H1 (cell line): ENCODE measurements around the gene IL36RN. TPM values are rescaled to one million over a fixed set of nuclear protein-coding genes. Genes with fewer than 3 reads are reported as not detected.

Source experiments
- CTCF ChIA-PET: fragments of 300-600 bp; sonication (Branson Sonifier 250); formaldehyde crosslinking; loops from one replicate; lab custom pipeline; 2021; ENCODE audit not compliant: partially characterized antibody; lab: Charles Lee
- POLR2A ChIA-PET: fragments of 300-600 bp; sonication (Branson Sonifier 250); formaldehyde crosslinking; loops from one replicate; lab custom pipeline; 2021; ENCODE audit warnings: inconsistent platforms; ENCODE audit not compliant: partially characterized antibody; lab: Charles Lee
- DNase-seq, 2 experiments: peaks; one replicate each; pipeline versions ENCODE4 v3.0.0 to v3.0.0-alpha.2; 2010 to 2022; ENCODE audit warnings: low spot score in 2 of 2, low read depth in 1 of 2, mixed read lengths in 1 of 2
- FAIRE-seq: peaks from 2 replicates; lab custom pipeline; 2011; peaks lifted over from hg19 to GRCh38; lab: Jason Lieb, UNC
- H2AFZ ChIP-seq: 2 replicates; pipeline ENCODE4 v1.8.1; 2012; ENCODE audit warnings: low read length, inconsistent platforms
- H2AK5ac ChIP-seq: 2 replicates; pipeline ENCODE4 v1.6.1; 2013; ENCODE audit warnings: low read depth, low read length
- H2BK120ac ChIP-seq: replicated peaks from 2 replicates; pipeline ENCODE3; 2013; ENCODE audit warnings: low read depth, low read length, inconsistent platforms
- H2BK12ac ChIP-seq: 2 replicates; pipeline ENCODE4 v1.6.1; 2013; ENCODE audit warnings: low read depth, low read length
- H2BK15ac ChIP-seq: 2 replicates; pipeline ENCODE4 v1.6.1; 2013; ENCODE audit warnings: low read length
- H2BK20ac ChIP-seq: 2 replicates; pipeline ENCODE4 v1.6.1; 2013; ENCODE audit warnings: low read length
- H2BK5ac ChIP-seq: 2 replicates; pipeline ENCODE4 v1.6.1; 2013; ENCODE audit warnings: low read depth, low read length
- H3K14ac ChIP-seq: 2 replicates; pipeline ENCODE4 v1.6.1; 2013; ENCODE audit warnings: inconsistent platforms; ENCODE audit not compliant: insufficient read length
- H3K18ac ChIP-seq: 2 replicates; pipeline ENCODE4 v1.6.1; 2013; ENCODE audit warnings: low read length; ENCODE audit errors: extremely low read depth
- H3K23ac ChIP-seq: 2 replicates; pipeline ENCODE4 v1.6.1; 2013; ENCODE audit warnings: inconsistent platforms; ENCODE audit not compliant: insufficient read length
- H3K23me2 ChIP-seq: 2 replicates; pipeline ENCODE4 v1.6.1; 2013; ENCODE audit warnings: low read depth, low read length
- H3K27ac ChIP-seq: 2 replicates; pipeline ENCODE4 v1.6.1; 2011; ENCODE audit warnings: low read depth, low read length, inconsistent platforms
- H3K27me3 ChIP-seq, 4 experiments: replicated peaks in 1 of 4; 1 replicate in 1 of 4; 2 replicates in 3 of 4; pipeline versions ENCODE4 v1.6.1 to v1.8.1; 2011 to 2013; ENCODE audit warnings: low read length in 3 of 4, mild to moderate bottlenecking in 3 of 4, inconsistent platforms in 2 of 4, mixed read lengths in 2 of 4, moderate library complexity in 1 of 4; ENCODE audit not compliant: control insufficient read depth in 3 of 4, insufficient read depth in 3 of 4; ENCODE audit errors: extremely low read depth in 1 of 4
- H3K36me3 ChIP-seq, 4 experiments: 2 replicates each; pipeline versions ENCODE4 v1.6.1 to v1.8.1; 2011 to 2013; ENCODE audit warnings: mild to moderate bottlenecking in 4 of 4, low read length in 3 of 4, moderate library complexity in 2 of 4, control low read depth in 1 of 4, inconsistent platforms in 1 of 4; ENCODE audit not compliant: insufficient read depth in 4 of 4, control insufficient read depth in 2 of 4
- H3K4ac ChIP-seq: replicated peaks from 2 replicates; pipeline ENCODE3; 2013; ENCODE audit warnings: low read length, low read depth, mixed read lengths, inconsistent platforms; ENCODE audit not compliant: insufficient read length
- H3K4me1 ChIP-seq, 4 experiments: replicated peaks in 1 of 4; 1 replicate in 1 of 4; 2 replicates in 3 of 4; pipeline versions ENCODE4 v1.6.1 to v1.8.1; 2011 to 2013; ENCODE audit warnings: low read length in 3 of 4, inconsistent platforms in 2 of 4, mixed read lengths in 1 of 4; ENCODE audit not compliant: insufficient read depth in 4 of 4, control insufficient read depth in 3 of 4
- H3K4me2 ChIP-seq, 2 experiments: 2 replicates each; pipeline versions ENCODE4 v1.6.1 to v1.8.1; 2011 to 2013; ENCODE audit warnings: low read depth in 2 of 2, low read length in 2 of 2, control low read depth in 1 of 2, inconsistent platforms in 1 of 2, mild to moderate bottlenecking in 1 of 2; ENCODE audit not compliant: insufficient read depth in 1 of 2
- H3K4me3 ChIP-seq, 4 experiments: fragments of 200-600, 300-600 bp in 1 of 4; sonication (generic), shearing (Covaris generic), sonication (Bioruptor Twin) in 1 of 4; 2 replicates each; pipeline versions ENCODE4 v1.5.1 to v1.8.1; 2011 to 2016; ENCODE audit warnings: low read length in 4 of 4, low read depth in 3 of 4, control low read depth in 2 of 4, inconsistent platforms in 2 of 4, mild to moderate bottlenecking in 2 of 4, mixed read lengths in 1 of 4, moderate library complexity in 1 of 4; ENCODE audit not compliant: insufficient read depth in 2 of 4; ENCODE audit errors: extremely low read depth in 1 of 4
- H3K56ac ChIP-seq: replicated peaks from 2 replicates; pipeline ENCODE3; 2013; ENCODE audit warnings: low read depth, mild to moderate bottlenecking, mixed read lengths, low read length, inconsistent platforms; ENCODE audit not compliant: insufficient read length
- H3K79me1 ChIP-seq: 2 replicates; pipeline ENCODE4 v1.6.1; 2013; ENCODE audit warnings: low read depth, low read length, control low read depth
- H3K79me2 ChIP-seq, 2 experiments: 2 replicates each; pipeline versions ENCODE4 v1.6.1 to v1.8.1; 2012 to 2013; ENCODE audit warnings: low read length in 2 of 2, mild to moderate bottlenecking in 2 of 2, inconsistent platforms in 1 of 2; ENCODE audit not compliant: insufficient read depth in 2 of 2, control insufficient read depth in 1 of 2
- H3K9ac ChIP-seq, 4 experiments: replicated peaks in 1 of 4; 1 replicate in 1 of 4; 2 replicates in 3 of 4; pipeline versions ENCODE4 v1.6.1 to v1.8.1; 2011 to 2013; ENCODE audit warnings: low read depth in 3 of 4, low read length in 3 of 4, control low read depth in 2 of 4, mild to moderate bottlenecking in 2 of 4, moderate library complexity in 2 of 4, inconsistent platforms in 1 of 4; ENCODE audit errors: extremely low read depth in 1 of 4
- H3K9me3 ChIP-seq, 2 experiments: 2 replicates each; pipeline versions ENCODE4 v1.6.1 to v1.8.1; 2012 to 2013; ENCODE audit warnings: mild to moderate bottlenecking in 2 of 2, moderate library complexity in 2 of 2, control low read depth in 1 of 2, inconsistent platforms in 1 of 2, low read depth in 1 of 2, low read length in 1 of 2, mixed read lengths in 1 of 2; ENCODE audit not compliant: insufficient read depth in 2 of 2
- H4K20me1 ChIP-seq, 2 experiments: replicated peaks in 1 of 2; 2 replicates each; pipeline versions ENCODE3 to v1.8.1; 2011 to 2013; ENCODE audit warnings: inconsistent platforms in 2 of 2, low read length in 2 of 2, mild to moderate bottlenecking in 1 of 2; ENCODE audit not compliant: insufficient read depth in 2 of 2, control insufficient read depth in 1 of 2
- H4K5ac ChIP-seq: 2 replicates; pipeline ENCODE4 v1.6.1; 2013; ENCODE audit warnings: low read length, low read depth, mixed read lengths, inconsistent platforms; ENCODE audit not compliant: insufficient read length
- H4K8ac ChIP-seq: 2 replicates; pipeline ENCODE4 v1.8.0; 2013; ENCODE audit warnings: mild to moderate bottlenecking, moderate library complexity, low read length, inconsistent platforms; ENCODE audit not compliant: insufficient read depth; ENCODE audit errors: extremely low read depth
- H4K91ac ChIP-seq: replicated peaks from 2 replicates; pipeline ENCODE3; 2013; ENCODE audit warnings: low read length, mixed read lengths, inconsistent platforms; ENCODE audit not compliant: insufficient read length
- ASH2L ChIP-seq: fragments of 200-600, 300-600 bp; sonication (generic); IDR thresholded peaks from one replicate; pipeline ENCODE4 v1.7.1; 2017; ENCODE audit warnings: low read length
- CHD1 ChIP-seq: IDR thresholded peaks from 2 replicates; pipeline ENCODE4 v1.6.1; 2012; ENCODE audit warnings: low read depth, low read length, improper control_type of control experiment
- HDAC2 ChIP-seq, 2 experiments: fragments of 300-600 bp in 1 of 2; sonication (generic) in 1 of 2; IDR thresholded peaks; 2 replicates each; pipeline ENCODE4 v1.6.1; 2011 to 2012; ENCODE audit warnings: low read depth in 2 of 2, low read length in 2 of 2, mild to moderate bottlenecking in 2 of 2, moderate library complexity in 2 of 2, borderline replicate concordance in 1 of 2, inconsistent platforms in 1 of 2
- HDAC6 ChIP-seq: IDR thresholded peaks from one replicate; pipeline ENCODE4 v1.7.1; 2012; ENCODE audit warnings: low read depth, mild to moderate bottlenecking, inconsistent platforms, low read length, moderate library complexity
- JUN ChIP-seq: IDR thresholded peaks from 2 replicates; pipeline ENCODE4 v1.6.1; 2011; ENCODE audit warnings: low read depth, mild to moderate bottlenecking, improper control_type of control experiment, low read length
- MAFK ChIP-seq: IDR thresholded peaks from 2 replicates; pipeline ENCODE4 v1.6.1; 2012; ENCODE audit warnings: low read depth, mild to moderate bottlenecking, improper control_type of control experiment, low read length
- NRF1 ChIP-seq: IDR thresholded peaks from 2 replicates; pipeline ENCODE4 v1.6.1; 2011; ENCODE audit warnings: mild to moderate bottlenecking, low read depth, low read length, improper control_type of control experiment
- POLR2AphosphoS5 ChIP-seq: IDR thresholded peaks from 2 replicates; pipeline ENCODE4 v1.6.1; 2011; ENCODE audit warnings: low read depth, low read length
- POU5F1 ChIP-seq: IDR thresholded peaks from 2 replicates; pipeline ENCODE4 v1.6.1; 2011; ENCODE audit warnings: low read depth, mild to moderate bottlenecking, low read length, moderate library complexity
- SAP30 ChIP-seq: fragments of 300-600 bp; sonication (generic); IDR thresholded peaks from 2 replicates; pipeline ENCODE4 v1.7.1; 2012; ENCODE audit warnings: low read length, moderate library complexity, mild to moderate bottlenecking, inconsistent platforms; ENCODE audit not compliant: insufficient read depth, insufficient replicate concordance
- SIX5 ChIP-seq: IDR thresholded peaks from 2 replicates; pipeline ENCODE4 v1.6.1; 2011; ENCODE audit warnings: mild to moderate bottlenecking, low read depth, low read length
- SP1 ChIP-seq: IDR thresholded peaks from 2 replicates; pipeline ENCODE4 v1.6.1; 2011; ENCODE audit warnings: low read depth, low read length
- SP4 ChIP-seq: IDR thresholded peaks from 2 replicates; pipeline ENCODE4 v1.6.1; 2012; ENCODE audit warnings: low read length, inconsistent platforms
- TAF1 ChIP-seq: IDR thresholded peaks from 2 replicates; pipeline ENCODE4 v1.6.1; 2011; ENCODE audit warnings: mild to moderate bottlenecking, low read depth, low read length
- TBP ChIP-seq: IDR thresholded peaks from 2 replicates; pipeline ENCODE4 v1.6.1; 2011; ENCODE audit warnings: low read depth, low read length, improper control_type of control experiment
- YY1 ChIP-seq: IDR thresholded peaks from 2 replicates; pipeline ENCODE4 v1.6.1; 2011; ENCODE audit warnings: low read depth, mild to moderate bottlenecking, low read length
- WGBS, 2 experiments: shearing (Covaris generic) in 1 of 2; methylation state at CpG; one replicate each; pipeline versions ENCODE4 v1.1.6 to v1.1.7; 2013 to 2015; ENCODE audit warnings: low lambda C conversion rate in 2 of 2, mixed read lengths in 2 of 2, inconsistent platforms in 1 of 2, low coverage in 1 of 2, missing lambda C conversion rate in 1 of 2; ENCODE audit not compliant: insufficient replicate concordance in 2 of 2, insufficient coverage in 1 of 2, insufficient read length in 1 of 2; ENCODE audit errors: extremely low coverage in 1 of 2, missing lambda C conversion rate in 1 of 2; 5-methylcytosine and 5-hydroxymethylcytosine counted together
- polyA plus RNA-seq, 7 experiments: library from polyadenylated mRNA; depleted of rRNA in 3 of 7; stranded (reverse) in 5 of 7; unstranded in 2 of 7; fragments of >200 nt in 5 of 7; fragments of 200-250 nt in 2 of 7; gene quantifications; 1 replicate in 5 of 7; 2 replicates in 1 of 7; 4 replicates in 1 of 7; pipeline versions ENCODE4 v1.2.1 to v1.2.3, GENCODE V29; 2011 to 2013; ENCODE audit warnings: missing spikeins in 2 of 7, mixed read lengths in 2 of 7
- total RNA-seq: library from RNA; stranded (reverse); fragmentation: NEBNext Ultra II Directional; extraction: Animal tissue kit (Norgen Biotek cat#: 25700); gene quantifications from 2 replicates; pipeline ENCODE4 v1.2.1, GENCODE V29; 2021

IL36RN gene
- total and polyA plus RNA-seq, 2 of the 8 experiments (the other 6 are each of a cell fraction or from before 2014, with no cell fraction given): not detected

- WGBS, 2 experiments: 87% methylated on average over 2 of the region's 2 CpGs; no CpG with 5 or more reads in 1 of the 2 experiments
- H4K91ac ChIP-seq: no peak overlapping the region
- no peaks in the 10 kb centered on the region for H3K4me1 ChIP-seq
- H3K56ac ChIP-seq: no peak overlapping the region
- TF ChIP-seq JUN (no peak), HDAC6 (no peak), ASH2L (no peak), YY1 (no peak), HDAC2 (IDR thresholded peaks at IDR 0.05; ENCODE audit: borderline replicate concordance in 1 of 2, low read depth in 2 of 2, low read length in 2 of 2) (no peak), SIX5 (no peak), SAP30 (no peak), SP1 (no peak), MAFK (no peak), NRF1 (no peak), TBP (no peak), TAF1 (no peak), POLR2AphosphoS5 (no peak), SP4 (no peak), CHD1 (no peak), POU5F1 (no peak)
- H3K79me2 ChIP-seq: no peaks in the 10 kb centered on the region
- DNase-seq (no peak), FAIRE-seq (no peak)
- no peak overlapping the region for H2BK120ac ChIP-seq
- no peaks in the 10 kb centered on the region for H3K27me3 ChIP-seq
- no peak overlapping the region for H3K23ac ChIP-seq
- no peaks in the 10 kb centered on the region for H3K36me3 ChIP-seq
- H2AK5ac ChIP-seq: no peak overlapping the region
- no peak overlapping the region for H3K18ac ChIP-seq
- H2AFZ ChIP-seq: no peak overlapping the region
- H3K14ac ChIP-seq: no peak overlapping the region
- no peak overlapping the region for H3K4me3 ChIP-seq
- CTCF ChIA-PET: no interaction called here
- H2BK5ac ChIP-seq: no peak overlapping the region
- no peak overlapping the region for H3K4me2 ChIP-seq
- no peak overlapping the region for H3K27ac ChIP-seq
- H4K5ac ChIP-seq: no peak overlapping the region
- no peak overlapping the region for H3K4ac ChIP-seq
- H2BK12ac ChIP-seq: no peak overlapping the region
- H2BK20ac ChIP-seq: no peak overlapping the region
- no peak overlapping the region for H3K9ac ChIP-seq
- H4K20me1 ChIP-seq: no peaks in the 10 kb centered on the region
- no peak overlapping the region for H2BK15ac ChIP-seq
- H3K9me3 ChIP-seq: peaks cover 0 to 4% of the 10 kb centered on the region in 2 experiments; a peak in 1 of 4 replicates
- no peak overlapping the region for H4K8ac ChIP-seq
- no peaks in the 10 kb centered on the region for H3K79me1 ChIP-seq
- POLR2A ChIA-PET: no interaction called here
- H3K23me2 ChIP-seq: no peaks in the 10 kb centered on the region
These were observed 43.3 kb upstream of the IL36RN start for GRCh38 chr2:113015655-113016054.
